NCI-H2227 treated with DMSO at 0.1 percent for 48 hours (cell line): Measurements from ENCODE around the gene CHM.
"Not testable (repeated sequence)": the region's sequence is repeated elsewhere in the genome, so short reads cannot be mapped to it uniquely, and the experiment has no call there.

ENCODE experiments used
- DNase-seq: peaks from one replicate; lab custom pipeline; 2025; lab: John Stamatoyannopoulos, UW

Gene CHM

DNA sequence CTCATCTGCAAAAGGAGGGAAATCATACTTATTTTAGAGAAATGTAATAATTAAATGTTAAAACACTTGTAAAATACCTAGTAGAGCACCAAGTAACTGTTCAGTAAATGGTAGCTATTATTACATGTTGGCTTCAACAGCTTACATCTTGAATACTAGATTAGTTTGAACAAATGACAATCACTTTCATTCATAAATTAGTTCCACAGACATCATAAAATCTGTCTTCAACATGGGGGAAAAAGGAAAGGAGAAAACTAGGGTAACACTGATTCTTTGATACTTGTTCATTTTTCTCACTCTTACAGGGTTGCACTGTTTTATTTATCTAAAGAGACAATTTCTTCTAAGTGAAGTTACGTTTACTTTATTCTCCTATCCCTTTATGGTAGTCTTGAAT is 51.7 kb downstream of the CHM start:
- DNase-seq, result no peak

DNA sequence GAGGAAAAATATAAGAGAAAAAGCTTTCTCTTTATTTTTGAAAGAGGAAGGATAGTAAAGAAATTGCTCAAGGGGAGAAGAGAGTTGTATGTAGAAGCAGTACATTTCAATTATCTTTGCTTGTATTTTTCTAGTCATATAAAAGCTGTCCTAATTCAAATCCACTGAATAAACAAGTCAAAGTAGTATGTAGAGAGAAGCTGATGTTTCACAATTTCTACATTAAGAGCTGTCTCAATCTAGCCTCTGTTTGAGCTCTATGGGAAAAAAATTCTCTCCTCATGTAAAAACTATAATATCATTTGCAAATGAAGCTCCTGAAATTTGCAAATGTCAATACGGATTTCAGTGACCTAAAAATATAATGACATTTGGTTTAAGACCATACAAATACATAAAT is 52.6 kb downstream of the CHM start:
- DNase-seq, result no peak

DNA sequence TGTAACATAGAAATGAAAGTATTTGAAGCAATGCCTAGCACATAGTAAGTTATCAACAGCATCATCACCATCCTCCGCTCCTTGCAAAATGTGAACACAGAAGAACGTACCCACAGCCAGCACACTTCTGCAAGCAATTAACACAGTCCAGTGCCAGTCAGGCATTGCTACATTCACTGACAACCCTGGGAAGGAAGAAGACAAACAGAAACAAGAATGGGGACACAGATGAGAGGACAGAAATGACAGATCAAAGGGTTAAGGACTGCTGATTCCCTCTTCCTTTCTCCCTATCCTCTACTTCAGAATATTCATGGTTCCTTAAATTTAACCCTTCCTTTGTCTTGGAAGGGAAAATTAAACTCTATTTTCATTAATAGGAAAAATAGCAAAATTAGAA is 53.1 kb downstream of the CHM start:
- no peak for DNase-seq

DNA sequence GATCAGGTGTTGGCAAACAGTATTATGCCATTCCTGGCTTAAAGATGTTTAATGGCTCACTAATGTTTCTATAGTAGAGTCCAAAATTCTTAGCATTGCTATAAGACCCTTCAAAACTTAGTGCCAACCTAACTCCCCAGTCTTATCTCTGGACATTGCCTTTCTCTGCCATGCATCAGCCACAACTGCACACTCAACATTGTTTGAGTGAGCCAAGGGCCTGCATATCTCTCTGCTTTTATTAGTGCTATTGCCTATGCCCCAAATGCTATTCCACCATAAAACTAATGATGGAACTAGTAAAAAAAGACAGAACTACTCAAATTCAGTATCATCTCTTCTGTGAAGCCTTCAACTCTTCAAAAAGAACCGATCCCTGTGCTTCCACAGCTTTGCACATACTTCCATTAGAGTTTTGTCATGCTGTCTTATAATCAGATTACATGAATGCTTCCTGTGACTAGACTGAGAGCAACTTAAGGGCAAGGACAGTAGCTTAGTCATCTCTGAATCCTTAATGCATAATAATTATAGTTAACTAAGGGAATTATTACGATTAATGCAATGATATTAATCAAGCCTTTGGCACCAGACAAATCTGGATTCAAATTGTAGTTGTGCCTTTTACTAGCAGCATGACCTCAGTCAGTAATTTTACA is 53.7 kb downstream of the CHM start:
- DNase-seq, result no peak

GRCh38 chrX:85992811-85993229 is 54.5 kb downstream of the CHM start:
- DNase-seq, result no peak

DNA sequence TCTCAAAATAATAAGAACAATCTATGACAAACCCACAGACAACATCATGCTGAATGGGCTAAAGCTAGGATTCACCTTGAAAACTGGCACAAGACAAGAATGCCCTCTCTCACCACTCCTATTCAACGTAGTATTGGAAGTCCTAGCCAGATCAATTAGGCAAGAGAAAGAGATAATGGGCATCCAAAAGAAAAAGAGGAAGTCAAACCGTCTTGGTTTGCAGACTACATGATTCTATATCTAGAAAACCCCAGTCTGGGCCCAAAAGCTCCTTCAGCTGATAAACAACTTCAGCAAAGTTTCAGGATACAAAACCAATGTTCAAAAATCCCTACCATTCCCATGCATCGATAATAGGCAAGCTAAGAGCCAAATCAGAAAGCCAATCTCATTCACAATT is 59.0 kb downstream of the CHM start:
- no peak for DNase-seq

GRCh38 chrX:85980286-85980685 is 67.1 kb downstream of the CHM start:
- no peak for DNase-seq

DNA sequence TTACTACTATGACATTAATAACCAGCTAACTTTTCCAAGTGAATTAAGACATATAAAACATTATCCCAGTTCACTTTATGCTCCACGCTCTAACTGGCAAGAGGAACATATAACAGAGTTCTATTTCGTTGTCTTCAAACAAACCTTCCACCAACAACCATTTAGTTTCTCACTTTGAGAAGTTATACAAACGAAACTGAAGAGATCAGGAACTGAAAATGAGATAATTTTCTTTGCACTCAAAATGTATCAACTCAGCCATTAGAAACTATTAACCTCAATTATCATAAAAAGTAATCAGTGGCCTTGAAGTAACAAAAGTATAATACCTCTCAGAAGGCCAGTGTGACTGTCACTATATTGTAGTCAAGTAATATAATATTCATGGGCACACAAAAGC is 70.1 kb downstream of the CHM start:
- DNase-seq, result no peak

DNA sequence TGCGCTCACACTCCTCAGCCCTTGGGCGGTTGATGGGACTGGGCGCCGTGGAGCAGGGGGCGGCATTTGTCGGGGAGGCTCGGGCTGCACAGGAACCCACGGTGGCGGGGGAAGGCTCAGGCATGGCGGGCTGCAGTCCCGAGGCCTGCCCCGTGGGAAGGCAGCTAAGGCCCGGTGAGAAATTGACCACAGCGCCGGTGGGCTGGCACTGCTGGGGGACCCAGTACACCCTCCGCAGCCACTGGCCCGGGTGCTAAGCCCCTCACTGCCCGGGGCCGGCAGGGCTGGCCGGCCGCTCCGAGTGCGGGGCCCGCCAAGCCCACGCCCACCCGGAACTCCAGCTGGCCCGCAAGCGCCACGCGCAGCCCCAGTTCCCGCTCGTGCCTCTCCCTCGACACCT is 75.0 kb downstream of the CHM start:
- DNase-seq, result not testable (repeated sequence)

GRCh38 chrX:85964744-85965143 is 82.6 kb downstream of the CHM start:
- no peak for DNase-seq

- no peak for DNase-seq
Observed at GRCh38 chrX:85963736-85964135, 83.6 kb downstream of the CHM start.

DNA sequence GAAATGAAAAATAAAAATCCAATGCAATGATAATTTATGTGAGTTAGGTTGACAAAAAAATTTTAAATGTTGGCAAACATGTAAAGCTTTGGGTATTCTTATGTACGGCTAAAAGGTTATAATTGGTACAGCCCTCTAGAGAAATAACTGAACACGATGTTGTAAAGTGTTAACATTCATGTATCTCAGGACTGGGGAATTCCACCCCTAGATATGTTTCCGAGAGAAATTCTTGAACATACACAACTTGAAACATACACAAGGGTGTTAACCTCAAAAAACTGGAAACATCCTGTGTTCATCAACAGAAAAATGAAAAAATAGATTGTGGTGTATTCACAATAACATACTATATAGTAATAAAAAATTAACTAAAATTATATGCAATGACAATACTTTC is 91.8 kb downstream of the CHM start:
- no peak for DNase-seq

DNA sequence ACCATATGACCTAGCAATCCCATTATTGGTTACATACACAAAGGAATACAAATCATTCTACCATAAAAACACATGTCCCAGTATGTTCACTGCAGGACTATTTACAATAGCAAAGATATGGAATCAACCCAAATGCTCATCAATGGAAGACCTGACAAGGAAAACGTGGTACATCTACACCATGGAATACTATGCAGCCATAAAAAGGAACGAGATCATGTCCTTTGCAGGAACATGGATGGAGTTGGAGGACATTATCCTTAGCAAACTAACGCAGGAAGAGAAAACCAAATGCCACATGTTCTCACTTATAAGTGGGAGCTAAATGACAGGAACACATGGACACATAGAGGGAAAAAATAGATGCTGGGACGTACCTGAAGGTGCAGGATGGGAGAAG is 102.6 kb downstream of the CHM start:
- not testable (repeated sequence) for DNase-seq

- DNase-seq, result no peak
Observed at GRCh38 chrX:85941275-85941674, 106.1 kb downstream of the CHM start.

- not testable (repeated sequence) for DNase-seq
Observed at GRCh38 chrX:85939942-85940341, 107.4 kb downstream of the CHM start.

DNA sequence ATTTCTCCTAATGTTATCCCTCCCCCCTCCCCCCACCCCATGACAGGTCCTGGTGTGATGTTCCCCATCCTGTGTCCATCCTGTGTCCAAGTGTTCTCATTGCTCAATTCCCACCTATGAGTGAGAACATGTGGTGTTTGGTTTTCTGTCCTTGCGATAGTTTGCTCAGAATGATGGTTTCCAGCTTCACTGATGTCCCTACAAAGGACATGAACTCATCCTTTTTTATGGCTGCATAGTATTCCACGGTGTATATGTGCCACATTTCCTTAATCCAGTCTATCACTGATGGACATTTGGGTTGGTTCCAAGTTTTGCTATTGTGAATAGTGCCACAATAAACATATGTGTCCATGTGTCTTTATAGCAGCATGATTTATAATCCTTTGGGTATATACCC is 113.0 kb downstream of the CHM start:
- DNase-seq, result not testable (repeated sequence)

DNA sequence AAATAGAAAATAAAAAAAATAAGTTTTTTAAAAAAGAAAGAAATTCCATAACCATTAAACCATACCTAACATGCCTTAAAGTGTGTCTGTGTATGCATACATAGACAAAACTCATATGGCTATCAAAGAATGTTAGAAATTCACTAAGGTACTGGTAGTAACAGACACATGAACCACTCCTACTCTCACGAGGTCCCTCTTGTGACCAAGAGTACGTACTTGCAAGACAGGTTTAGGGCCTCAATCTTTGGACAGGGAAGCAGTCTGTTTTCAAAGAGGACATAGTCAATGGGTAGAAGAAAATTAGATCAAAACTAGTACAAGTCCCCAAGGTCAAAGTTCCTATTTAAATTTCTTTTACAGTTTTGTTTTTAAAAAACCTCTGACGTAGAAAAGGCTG is 117.3 kb downstream of the CHM start:
- DNase-seq, result no peak

DNA sequence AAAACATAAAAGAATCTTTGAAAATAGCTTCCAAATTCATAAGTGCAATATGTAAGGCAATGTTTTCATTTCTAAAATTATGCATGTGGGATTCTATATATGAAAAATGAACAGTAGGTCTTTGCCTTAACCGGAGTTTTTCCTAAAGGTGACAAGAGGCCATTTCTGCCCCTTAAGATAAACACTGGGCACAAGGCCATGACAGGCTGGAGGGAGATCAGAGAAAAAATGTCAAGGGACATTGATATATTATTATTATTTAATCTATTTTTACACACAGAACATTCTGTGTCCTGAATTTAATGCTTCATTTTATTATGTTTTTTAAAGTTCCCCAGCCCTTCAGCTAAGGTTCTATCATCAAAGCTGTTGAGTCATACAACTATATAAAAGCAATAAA is 118.8 kb downstream of the CHM start:
- no peak for DNase-seq

DNA sequence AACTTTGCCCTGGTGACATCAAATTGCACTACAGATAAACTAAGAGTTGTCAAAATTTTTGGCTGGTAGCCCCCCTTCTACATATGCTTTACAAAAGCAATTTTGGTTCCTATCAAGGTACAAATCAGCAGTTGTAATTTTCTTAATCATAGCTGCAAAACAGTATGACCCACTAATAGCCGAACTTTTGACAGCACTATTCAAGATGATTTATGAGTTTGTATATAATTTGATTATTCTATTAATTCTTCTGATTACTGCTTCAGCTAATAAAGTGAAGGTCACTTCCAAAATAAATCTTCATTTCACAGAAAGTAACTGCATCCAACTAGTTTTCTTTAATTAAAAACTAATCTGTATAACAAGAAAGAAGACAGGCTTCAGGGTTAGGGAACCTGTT is 119.6 kb downstream of the CHM start:
- DNase-seq, result no peak

DNA sequence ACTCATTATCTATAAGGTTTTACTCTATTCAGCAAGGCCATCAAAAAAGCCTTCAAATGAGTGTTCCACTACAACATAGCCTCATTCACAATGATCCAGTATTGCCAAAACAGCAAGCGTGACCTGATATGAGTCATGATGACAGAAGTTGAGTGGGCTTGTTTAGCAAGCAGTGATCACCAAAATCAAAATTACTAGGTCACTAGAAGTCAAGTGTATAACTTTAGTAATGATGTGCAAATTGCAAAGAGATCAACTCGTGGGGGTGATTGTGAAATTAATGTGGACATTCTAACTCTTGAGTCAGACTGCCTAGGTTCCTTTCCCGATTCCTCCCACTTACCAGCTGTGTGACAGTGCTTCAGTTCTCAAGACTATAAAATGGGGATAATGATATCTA is 124.5 kb downstream of the CHM start:
- DNase-seq, result no peak

DNA sequence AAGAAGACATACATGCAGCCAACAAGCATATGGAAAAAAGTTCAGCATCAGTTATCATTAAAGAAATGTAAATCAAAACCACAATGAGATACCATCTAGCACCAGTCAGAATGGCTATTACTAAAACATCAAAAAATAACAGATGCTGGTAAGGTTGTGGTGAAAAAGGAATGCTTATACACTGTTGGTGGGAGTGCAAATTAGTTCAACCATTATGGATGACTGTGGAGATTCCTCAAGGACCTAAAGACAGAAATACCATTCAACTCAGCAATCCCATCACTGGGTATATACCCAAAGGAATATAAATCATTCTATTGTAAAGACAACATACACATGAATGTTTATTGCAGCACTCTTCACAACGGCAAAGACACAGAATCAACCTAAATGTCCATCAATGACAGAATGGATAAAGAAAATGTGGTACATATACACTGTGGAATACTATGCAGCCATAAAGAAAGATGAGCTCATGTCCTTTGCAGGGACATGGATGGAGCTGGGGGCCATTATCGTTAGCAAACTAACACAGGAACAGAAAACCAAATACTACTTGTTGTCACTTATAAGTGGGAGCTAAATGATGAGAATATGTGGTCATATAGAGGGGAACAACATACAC is 130.6 kb downstream of the CHM start:
- not testable (repeated sequence) for DNase-seq

DNA sequence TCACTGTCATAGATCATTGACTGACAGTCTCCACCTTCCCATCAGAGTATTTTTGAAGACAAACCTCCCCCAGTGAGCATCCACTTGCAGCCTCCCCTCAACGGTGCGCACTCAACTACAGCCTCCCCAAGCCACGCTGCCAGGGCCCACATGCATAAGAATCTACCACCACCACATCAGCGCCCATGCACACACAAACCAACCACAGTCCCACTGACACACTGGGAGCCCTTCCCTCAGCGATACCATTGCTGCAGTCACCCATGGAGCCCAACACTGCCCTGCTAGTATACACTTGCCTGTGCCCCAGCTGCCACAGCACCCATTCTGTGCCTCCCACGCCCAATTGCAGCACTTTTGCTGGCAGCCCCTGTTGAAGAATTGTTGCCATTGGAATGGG is 132.9 kb downstream of the CHM start:
- DNase-seq, result no peak

GRCh38 chrX:85907316-85907715 is 140.0 kb downstream of the CHM start:
- DNase-seq, result no peak

DNA sequence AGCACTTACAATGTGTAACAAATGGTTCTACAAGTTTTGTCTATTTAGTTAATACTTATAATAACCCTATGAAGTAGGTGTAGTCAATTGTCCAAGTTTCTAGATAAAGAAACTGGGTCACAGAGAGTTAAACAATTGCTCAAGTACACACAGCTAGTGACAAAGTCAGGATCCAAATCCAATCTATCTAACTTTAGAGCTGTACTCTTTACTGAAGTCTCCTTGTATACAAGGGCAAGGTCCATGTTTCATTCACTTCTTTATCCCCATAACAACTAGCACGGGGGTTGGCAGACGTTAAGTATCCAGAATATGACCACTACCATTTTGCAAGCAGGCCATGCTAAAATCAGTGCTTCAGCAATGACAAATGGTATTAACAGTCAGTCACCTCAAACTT is 141.0 kb downstream of the CHM start:
- DNase-seq, result no peak
